22Rv1 (cell line): Measurements from ENCODE around the gene UBE3A.

Experiments
- H3K27ac ChIP-seq: fragments of 450-650 bp; 2 replicates; pipeline ENCODE4 v1.5.1; 2017
- CTCF ChIP-seq: fragments of 450-650 bp; IDR thresholded peaks from 2 replicates; pipeline ENCODE4 v1.5.1; 2017; ENCODE audit warnings: mild to moderate bottlenecking
- ZFX ChIP-seq: fragments of 450-650 bp; IDR thresholded peaks from 2 replicates; pipeline ENCODE4 v1.6.1; 2017; ENCODE audit warnings: antibody characterized with exemption, borderline replicate concordance

The UBE3A gene

GRCh38 chr15:25439369-25439836 lies 579 bp upstream of the UBE3A start:
- H3K27ac ChIP-seq = peak overlapping the region; percentile 85
- TF ChIP-seq ZFX = no peak
- TF ChIP-seq CTCF = no peak

GRCh38 chr15:25437777-25438600 lies 835 bp downstream of the UBE3A start:
- TF ChIP-seq ZFX = no peak
- TF ChIP-seq CTCF = peak; percentile 56
- peak overlapping the region; percentile 85 for H3K27ac ChIP-seq

GRCh38 chr15:25436707-25437106 lies 2.1 kb downstream of the UBE3A start:
- no peak for TF ChIP-seq CTCF
- TF ChIP-seq ZFX = no peak

GRCh38 chr15:25435474-25436243 lies 3.2 kb downstream of the UBE3A start:
- TF ChIP-seq ZFX (no peak), CTCF (no peak)
- no peak overlapping the region for H3K27ac ChIP-seq

More at GRCh38 chr15:25436707-25437106, 2.1 kb downstream of the UBE3A start:
- peak overlapping the region; percentile 85 for H3K27ac ChIP-seq

- no peak overlapping the region for H3K27ac ChIP-seq
- TF ChIP-seq CTCF (no peak), ZFX (no peak)
Observed at GRCh38 chr15:25433118-25433865, 5.5 kb downstream of the UBE3A start.

- no peak for TF ChIP-seq CTCF
- TF ChIP-seq ZFX = no peak
- H3K27ac ChIP-seq = no peak overlapping the region
Observed at GRCh38 chr15:25431836-25432561, 6.8 kb downstream of the UBE3A start.
